ENCODE results near the gene MYH15.

MYH15 gene

DNA sequence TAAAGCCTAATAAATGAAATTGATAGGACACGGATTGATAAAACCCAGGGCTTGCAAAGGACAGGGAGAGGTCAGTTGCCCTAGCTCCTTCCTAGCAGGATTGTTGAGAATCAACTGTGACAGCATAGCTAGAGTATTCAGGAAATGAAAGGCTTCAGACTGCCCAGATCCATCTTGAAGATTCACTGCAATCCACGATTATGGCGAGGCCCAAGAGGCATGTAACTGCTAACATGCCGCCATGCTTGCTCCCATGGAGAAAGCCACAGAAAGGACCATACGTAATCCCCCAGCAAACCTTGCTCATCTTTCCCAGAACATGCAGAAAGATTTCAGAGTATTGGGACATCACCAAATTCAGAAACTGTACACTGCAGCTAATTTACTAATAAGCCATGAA lies 41.3 kb downstream of the MYH15 start:
- no peak for DNase-seq

- no peak for DNase-seq
Observed at GRCh38 chr3:108468577-108468976, 41.8 kb downstream of the MYH15 start.

DNA sequence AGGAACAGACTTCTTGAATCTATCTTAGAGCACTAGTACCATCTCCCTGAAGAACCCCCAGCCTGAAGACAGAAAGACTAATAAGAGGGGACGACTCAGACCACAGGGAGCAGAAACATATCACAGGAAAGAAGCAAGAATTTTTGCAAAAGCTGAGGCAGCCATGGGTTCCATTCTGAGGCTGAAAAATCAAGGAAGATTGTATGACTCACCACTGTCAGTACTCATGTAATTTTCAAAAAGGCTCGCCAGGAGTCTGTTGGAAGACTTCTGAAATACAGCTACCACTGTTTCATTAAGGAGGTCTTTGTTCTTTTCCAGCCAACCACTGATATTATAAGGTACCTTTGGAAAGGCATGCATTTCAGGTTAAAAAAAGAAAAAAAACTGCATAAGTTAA lies 47.5 kb downstream of the MYH15 start:
- no peak for DNase-seq

- no peak for DNase-seq
Observed at GRCh38 chr3:108461661-108462111, 48.7 kb downstream of the MYH15 start.

DNA sequence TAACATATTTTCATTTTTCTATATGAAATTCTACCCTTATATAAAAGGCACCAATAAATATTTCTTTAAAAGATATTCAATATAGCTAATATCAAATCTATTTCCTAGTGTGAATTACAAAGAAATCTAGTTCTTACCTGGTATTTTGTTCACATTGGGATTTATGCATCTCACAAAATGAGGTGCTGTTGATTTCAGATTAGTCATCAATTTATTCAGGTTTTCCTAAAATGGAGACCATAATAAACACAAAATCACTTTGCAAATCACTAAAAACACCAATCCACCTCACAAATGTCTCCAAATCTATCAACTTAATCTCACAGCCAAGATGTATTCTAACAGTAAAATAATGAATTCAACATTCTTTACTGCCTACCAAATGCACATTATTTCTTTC lies 51.2 kb downstream of the MYH15 start:
- DNase-seq = no peak

DNA sequence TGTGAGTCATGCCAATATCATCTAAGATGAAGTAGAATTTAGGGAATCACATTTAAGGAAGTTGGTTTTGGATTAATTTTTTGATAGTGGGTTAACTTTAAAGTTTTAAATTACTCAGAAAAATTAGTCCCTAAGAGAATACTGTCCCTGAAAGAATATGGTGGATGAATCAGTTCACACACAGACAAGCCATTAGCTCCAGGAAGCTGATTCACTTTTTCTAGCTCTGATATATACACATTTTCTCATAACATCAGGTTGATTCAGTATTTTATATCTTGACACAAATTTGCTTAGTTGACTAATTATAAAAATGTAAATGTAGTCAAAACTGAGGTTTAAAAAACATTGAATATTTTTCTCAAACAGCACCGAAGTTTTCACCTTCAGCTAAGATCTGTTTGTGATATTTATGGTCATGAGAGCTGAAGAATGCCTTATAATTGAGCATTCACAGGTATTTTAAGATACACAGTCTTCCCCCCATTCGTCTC lies 55.1 kb downstream of the MYH15 start:
- DNase-seq = no peak

- no peak for DNase-seq
Observed at GRCh38 chr3:108453565-108453964, 56.8 kb downstream of the MYH15 start.

- DNase-seq = no peak
Observed at GRCh38 chr3:108450444-108450843, 60.0 kb downstream of the MYH15 start.

DNA sequence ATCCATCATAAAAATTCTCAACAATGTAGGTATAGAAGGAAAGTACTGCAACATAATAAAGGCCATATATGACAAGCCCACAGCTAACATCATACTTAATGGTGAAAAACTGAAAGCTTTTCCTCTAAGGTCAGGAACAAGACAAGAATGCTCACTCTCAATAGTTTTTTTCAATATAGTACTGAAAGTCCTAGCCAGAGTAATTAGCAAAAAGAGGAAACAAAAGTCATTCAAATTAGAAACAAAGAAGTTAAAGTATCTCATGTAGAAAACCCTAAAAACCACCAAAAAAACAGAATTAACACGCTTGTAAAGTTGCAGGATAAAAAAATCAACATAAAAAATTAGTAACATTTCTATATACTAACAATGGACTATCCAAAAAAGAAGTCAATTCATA lies 61.8 kb downstream of the MYH15 start:
- no peak for DNase-seq

GRCh38 chr3:108447096-108447847 lies 63.1 kb downstream of the MYH15 start:
- DNase-seq = no peak

GRCh38 chr3:108442281-108442680 lies 68.1 kb downstream of the MYH15 start:
- no peak for DNase-seq

GRCh38 chr3:108441518-108441917 lies 68.9 kb downstream of the MYH15 start:
- DNase-seq = no peak

GRCh38 chr3:108441071-108441507 lies 69.3 kb downstream of the MYH15 start:
- no peak for DNase-seq

GRCh38 chr3:108438542-108438941 lies 71.9 kb downstream of the MYH15 start:
- DNase-seq = no peak

GRCh38 chr3:108437439-108437838 lies 73.0 kb downstream of the MYH15 start:
- DNase-seq = no peak

DNA sequence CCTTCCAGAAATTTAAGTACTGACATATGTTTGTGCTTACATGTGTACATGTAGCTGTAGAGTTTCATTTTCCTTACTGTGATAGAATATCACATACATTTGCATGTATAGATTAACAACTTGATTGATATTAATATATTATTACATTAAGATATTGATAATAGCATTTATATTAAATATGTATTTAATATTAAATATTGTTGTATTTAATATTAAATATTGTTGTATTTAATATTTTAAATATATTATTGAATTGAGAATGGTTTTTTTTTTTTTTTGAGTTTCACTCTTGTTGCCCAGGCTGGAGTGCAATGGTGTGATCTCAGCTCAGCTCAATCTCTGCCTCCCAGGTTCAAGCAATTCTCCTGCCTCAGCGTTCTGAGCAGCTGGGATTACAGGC lies 76.5 kb downstream of the MYH15 start:
- DNase-seq = no peak

DNA sequence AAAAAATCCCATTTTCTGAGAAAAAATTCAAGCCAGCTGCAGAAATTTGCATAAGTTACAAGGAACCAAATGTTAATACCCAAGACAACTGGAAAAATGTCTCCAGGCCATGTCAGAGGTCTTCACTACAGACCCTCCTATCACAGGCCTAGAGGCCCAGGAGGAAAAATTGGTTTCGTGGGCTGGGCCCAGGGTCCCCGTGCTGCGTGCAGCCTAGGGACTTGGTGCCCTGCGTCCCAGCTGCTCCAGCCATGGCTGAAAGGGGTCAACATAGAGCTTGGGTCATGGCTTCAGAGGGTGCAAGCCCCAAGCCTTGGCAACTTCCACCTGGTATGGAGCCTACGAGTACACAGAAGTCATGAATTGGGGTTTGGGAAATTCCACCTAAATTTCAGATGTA lies 78.0 kb downstream of the MYH15 start:
- DNase-seq = no peak

- DNase-seq = no peak
Observed at GRCh38 chr3:108430540-108430939, 79.9 kb downstream of the MYH15 start.

DNA sequence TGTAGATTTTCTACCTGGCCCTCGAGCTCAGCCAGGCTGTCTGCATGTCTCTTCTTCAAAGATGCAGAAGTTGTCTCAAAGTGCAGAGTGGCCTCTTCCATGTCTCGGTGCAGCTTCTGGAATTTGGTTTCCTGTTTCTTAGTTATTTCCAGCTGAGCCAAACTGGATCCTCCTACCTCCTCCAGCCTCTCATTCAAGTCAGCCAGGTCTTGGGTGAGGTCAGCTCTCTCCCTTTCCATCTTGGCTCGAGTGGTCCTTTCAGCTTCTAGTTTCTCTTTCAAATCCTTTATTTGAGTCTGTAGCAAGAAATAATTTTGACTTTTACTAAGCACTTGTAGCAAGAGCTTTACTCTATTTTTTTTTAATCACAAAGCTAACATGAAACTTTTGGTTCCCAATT lies 81.8 kb downstream of the MYH15 start:
- no peak for DNase-seq

DNA sequence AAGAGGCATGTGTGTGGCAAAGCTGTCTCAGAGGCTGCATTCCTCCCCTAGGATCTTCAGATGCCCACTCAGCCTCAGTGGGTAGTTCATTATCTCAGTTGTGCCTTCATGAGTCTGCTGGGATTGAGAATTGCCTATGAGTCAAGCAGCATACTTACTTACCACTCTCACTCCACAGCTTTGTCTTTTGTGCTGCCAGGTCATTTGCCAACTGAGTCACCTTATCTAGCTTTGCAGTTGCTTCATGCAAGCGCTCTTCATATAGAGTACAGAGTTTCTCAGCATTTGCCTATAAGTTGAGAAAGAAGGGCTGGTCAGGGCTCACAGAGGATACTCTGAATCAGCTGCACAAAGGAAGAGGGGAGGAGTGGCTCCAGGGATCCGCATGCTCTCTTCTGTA lies 89.5 kb downstream of the MYH15 start:
- DNase-seq = peak; percentile 46

DNA sequence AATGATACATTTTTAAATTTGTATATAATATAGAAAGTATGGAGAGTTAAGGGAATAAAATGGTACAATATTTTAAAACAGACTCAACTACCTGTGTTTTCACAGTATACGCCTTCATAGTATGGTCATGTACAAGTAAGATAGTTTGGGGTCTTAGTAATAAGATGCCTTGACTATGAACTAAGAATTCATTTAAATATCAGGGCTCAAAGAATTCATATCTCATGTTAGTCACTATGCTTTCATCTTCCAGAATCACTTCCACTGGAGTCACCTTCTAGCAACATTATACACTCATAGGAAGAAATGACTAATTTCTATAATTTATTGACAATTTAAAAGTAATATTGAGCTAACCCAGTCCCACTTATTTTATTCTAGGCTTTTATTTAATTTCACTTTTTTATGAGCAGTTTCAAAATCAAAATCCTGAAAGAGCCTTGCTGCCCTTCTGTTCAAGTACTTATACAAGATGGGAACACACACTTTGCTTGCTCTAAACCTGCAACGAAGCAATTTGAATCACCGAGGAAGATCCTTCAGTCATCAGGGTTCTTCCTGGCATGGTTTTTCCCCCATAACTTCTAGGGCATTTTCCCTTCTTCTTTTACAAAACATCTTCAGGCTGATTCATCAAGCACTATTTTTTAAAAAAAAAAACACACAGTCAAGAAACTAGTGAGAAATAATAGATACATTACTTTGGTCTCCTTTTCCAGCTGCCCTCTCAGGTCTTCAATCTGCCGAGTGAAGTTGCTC lies 94.1 kb downstream of the MYH15 start:
- no peak for DNase-seq

- no peak for DNase-seq
Observed at GRCh38 chr3:108415661-108416060, 94.7 kb downstream of the MYH15 start.

- DNase-seq = no peak
Observed at GRCh38 chr3:108414007-108414406, 96.4 kb downstream of the MYH15 start.

GRCh38 chr3:108412121-108412750 lies 98.2 kb downstream of the MYH15 start:
- no peak for DNase-seq
